Upper lobe of right lung (tissue), 1 donor: ENCODE data around the gene LIPT2. TPM values are rescaled to one million over a fixed set of nuclear protein-coding genes. Genes with fewer than 3 reads are reported as not detected.

ENCODE experiments used
- ATAC-seq: fragments of 200-7000 bp; cut with Tn5 transposase; one replicate; pipeline ENCODE4 v1.9.1; 2020; ENCODE audit warnings: mild to moderate bottlenecking, moderate library complexity
- DNase-seq: peaks from one replicate; pipeline ENCODE4 v3.0.0-alpha.2; 2020
- H3K27ac ChIP-seq: fragments of 200-600 bp; one replicate; pipeline ENCODE4 v1.8.0; 2022
- H3K27me3 ChIP-seq: fragments of 200-600 bp; one replicate; pipeline ENCODE4 v1.8.0; 2022; ENCODE audit warnings: mild to moderate bottlenecking
- H3K36me3 ChIP-seq: fragments of 200-600 bp; one replicate; pipeline ENCODE4 v1.8.0; 2022
- H3K4me1 ChIP-seq: fragments of 200-600 bp; one replicate; pipeline ENCODE4 v1.8.0; 2022
- H3K4me3 ChIP-seq: fragments of 200-600 bp; one replicate; pipeline ENCODE4 v1.8.0; 2022; ENCODE audit warnings: mild to moderate bottlenecking
- H3K9me3 ChIP-seq: fragments of 200-600 bp; one replicate; pipeline ENCODE4 v1.8.0; 2022
- CTCF ChIP-seq: fragments of 200-600 bp; IDR thresholded peaks from one replicate; pipeline ENCODE4 v1.8.0; 2022; ENCODE audit warnings: antibody characterized with exemption
- intact Hi-C: fragments of 100-400 bp; cut with DNase I; formaldehyde crosslinking; loops from one replicate; pipeline ENCODE4 v1.11.0; 2022
- total RNA-seq: library from RNA; stranded (reverse); fragmentation: NEBNext Ultra II Directional; extraction: Animal tissue kit (Norgen Biotek cat#: 25700); gene quantifications from one replicate; pipeline ENCODE4 v1.2.1, GENCODE V29; 2021
- donor health status: DM: no; HTN: yes; CAD: no; lungs with severe emphysema.

Gene LIPT2
- total RNA-seq, 1 donor from 2014 or later = 2.1 TPM

GRCh38 chr11:74463216-74463615 is 30.3 kb downstream of the LIPT2 start:
- Histone ChIP-seq H3K36me3 (peaks cover 2% of the 10 kb centered on the region), H3K27me3 (no peaks in the 10 kb centered on the region), H3K4me1 (peaks cover 40% of the 10 kb centered on the region), H3K4me3 (no peak overlapping the region), H3K9me3 (no peaks in the 10 kb centered on the region), H3K27ac (no peak overlapping the region)
- ATAC-seq (no peak), DNase-seq (no peak)
- intact Hi-C loops = no loop called here
- no peak for TF ChIP-seq CTCF

GRCh38 chr11:74462631-74463030 is 30.9 kb downstream of the LIPT2 start:
- DNase-seq (no peak), ATAC-seq (no peak)
- Histone ChIP-seq H3K4me1 (peaks cover 34% of the 10 kb centered on the region), H3K36me3 (peaks cover 6% of the 10 kb centered on the region), H3K27ac (peak overlapping the region; percentile 85), H3K27me3 (no peaks in the 10 kb centered on the region), H3K9me3 (no peaks in the 10 kb centered on the region), H3K4me3 (no peak overlapping the region)
- intact Hi-C loops = no loop called here
- no peak for TF ChIP-seq CTCF

- ATAC-seq (peak; percentile 93), DNase-seq (peak; percentile 91)
- Histone ChIP-seq H3K27me3 (no peaks in the 10 kb centered on the region), H3K4me1 (peaks cover 31% of the 10 kb centered on the region), H3K9me3 (no peaks in the 10 kb centered on the region), H3K36me3 (peaks cover 12% of the 10 kb centered on the region), H3K27ac (peak overlapping the region; percentile 85), H3K4me3 (peak overlapping the region; percentile 52)
- no peak for TF ChIP-seq CTCF
- intact Hi-C loops = no loop called here
These were observed 31.5 kb downstream of the LIPT2 start for GRCh38 chr11:74462009-74462408.

- no peak for DNase-seq
- ATAC-seq = peak; percentile 55
- peak overlapping the region; percentile 52 for H3K4me3 ChIP-seq
- TF ChIP-seq CTCF = no peak
- peaks cover 14% of the 10 kb centered on the region for H3K36me3 ChIP-seq
- H3K4me1 ChIP-seq = peaks cover 20% of the 10 kb centered on the region
- intact Hi-C loops = no loop called here
- H3K9me3 ChIP-seq = no peaks in the 10 kb centered on the region
- H3K27me3 ChIP-seq = no peaks in the 10 kb centered on the region
- peak overlapping the region; percentile 85 for H3K27ac ChIP-seq
These were observed 32.9 kb downstream of the LIPT2 start for GRCh38 chr11:74460481-74461154.

- H3K4me1 ChIP-seq = peaks cover 20% of the 10 kb centered on the region
- ATAC-seq (no peak), DNase-seq (no peak)
- TF ChIP-seq CTCF = no peak
- no peaks in the 10 kb centered on the region for H3K27me3 ChIP-seq
- no peaks in the 10 kb centered on the region for H3K9me3 ChIP-seq
- peak overlapping the region; percentile 85 for H3K27ac ChIP-seq
- peak overlapping the region; percentile 52 for H3K4me3 ChIP-seq
- intact Hi-C loops = no loop called here
- H3K36me3 ChIP-seq = peaks cover 14% of the 10 kb centered on the region
These were observed 33.5 kb downstream of the LIPT2 start for GRCh38 chr11:74460065-74460464.
